BLaER1 (cell line): ENCODE data around the gene SPATA18.
"Not testable (repeated sequence)": the region's sequence is repeated elsewhere in the genome, so short reads cannot be mapped to it uniquely, and the experiment has no call there.

Experiments used
- H3K27ac ChIP-seq: shearing (Covaris generic); formaldehyde crosslinking; 2 replicates; pipeline ENCODE4 v1.8.1; 2022
- H3K27me3 ChIP-seq: shearing (Covaris generic); formaldehyde crosslinking; 2 replicates; pipeline ENCODE4 v1.8.1; 2022
- H3K36me3 ChIP-seq: shearing (Covaris generic); formaldehyde crosslinking; 2 replicates; pipeline ENCODE4 v1.8.1; 2022
- H3K4me1 ChIP-seq: shearing (Covaris generic); formaldehyde crosslinking; 2 replicates; pipeline ENCODE4 v1.8.1; 2022
- H3K4me2 ChIP-seq: shearing (Covaris generic); formaldehyde crosslinking; 2 replicates; pipeline ENCODE4 v1.8.1; 2022
- H3K4me3 ChIP-seq: shearing (Covaris generic); formaldehyde crosslinking; 2 replicates; pipeline ENCODE4 v1.8.1; 2022
- H3K9ac ChIP-seq: shearing (Covaris generic); formaldehyde crosslinking; 2 replicates; pipeline ENCODE4 v1.8.1; 2022
- H3K9me3 ChIP-seq: shearing (Covaris generic); formaldehyde crosslinking; 2 replicates; pipeline ENCODE4 v1.8.1; 2022
- H4K20me1 ChIP-seq: shearing (Covaris generic); formaldehyde crosslinking; 2 replicates; pipeline ENCODE4 v1.8.1; 2022
- Cebpa-rat ChIP-seq: shearing (Covaris generic); IDR thresholded peaks from 2 replicates; pipeline ENCODE4 v1.8.1; 2022

SPATA18 gene

GRCh38 chr4:52126966-52127365 lies 75.9 kb downstream of the SPATA18 start:
- no peaks in the 10 kb centered on the region for H3K36me3 ChIP-seq
- no peak overlapping the region for H3K4me2 ChIP-seq
- no peaks in the 10 kb centered on the region for H3K4me1 ChIP-seq
- no peak overlapping the region for H3K27ac ChIP-seq
- H3K9me3 ChIP-seq, result no peaks in the 10 kb centered on the region
- no peak overlapping the region for H3K9ac ChIP-seq
- H3K27me3 ChIP-seq, result no peaks in the 10 kb centered on the region
- no peak overlapping the region for H3K4me3 ChIP-seq
- no peak for TF ChIP-seq Cebpa-rat
- no peaks in the 10 kb centered on the region for H4K20me1 ChIP-seq

GRCh38 chr4:52135171-52135570 lies 84.1 kb downstream of the SPATA18 start:
- no peak overlapping the region for H3K27ac ChIP-seq
- no peak overlapping the region for H3K4me3 ChIP-seq
- H3K27me3 ChIP-seq, result no peaks in the 10 kb centered on the region
- H3K4me1 ChIP-seq, result no peaks in the 10 kb centered on the region
- TF ChIP-seq Cebpa-rat, result no peak
- no peaks in the 10 kb centered on the region for H4K20me1 ChIP-seq
- no peaks in the 10 kb centered on the region for H3K36me3 ChIP-seq
- no peak overlapping the region for H3K9ac ChIP-seq
- no peak overlapping the region for H3K4me2 ChIP-seq
- 0 out of 2 replicates have a peak, but pooled peaks cover 4% of the 10 kb centered on the region for H3K9me3 ChIP-seq

GRCh38 chr4:52137152-52137551 lies 86.0 kb downstream of the SPATA18 start:
- H3K9ac ChIP-seq, H3K9me3 ChIP-seq, H4K20me1 ChIP-seq, H3K4me1 ChIP-seq, H3K27ac ChIP-seq, H3K4me2 ChIP-seq, H3K4me3 ChIP-seq, H3K36me3 ChIP-seq, H3K27me3 ChIP-seq: not testable (repeated sequence)

- H4K20me1 ChIP-seq, result no peaks in the 10 kb centered on the region
- no peaks in the 10 kb centered on the region for H3K27me3 ChIP-seq
- H3K9ac ChIP-seq, result no peak overlapping the region
- H3K4me2 ChIP-seq, result no peak overlapping the region
- no peak overlapping the region for H3K27ac ChIP-seq
- no peak for TF ChIP-seq Cebpa-rat
- H3K4me3 ChIP-seq, result no peak overlapping the region
- H3K9me3 ChIP-seq, result no peaks in the 10 kb centered on the region
- H3K36me3 ChIP-seq, result no peaks in the 10 kb centered on the region
- no peaks in the 10 kb centered on the region for H3K4me1 ChIP-seq
Measured at GRCh38 chr4:52142816-52143215, 91.7 kb downstream of the SPATA18 start.

- H3K9ac ChIP-seq, result no peak overlapping the region
- no peak overlapping the region for H3K4me3 ChIP-seq
- H3K9me3 ChIP-seq, result no peaks in the 10 kb centered on the region
- no peaks in the 10 kb centered on the region for H3K27me3 ChIP-seq
- H3K4me1 ChIP-seq, result no peaks in the 10 kb centered on the region
- H3K36me3 ChIP-seq, result no peaks in the 10 kb centered on the region
- H4K20me1 ChIP-seq, result no peaks in the 10 kb centered on the region
- no peak overlapping the region for H3K27ac ChIP-seq
- no peak overlapping the region for H3K4me2 ChIP-seq
- 0 out of 2 replicates have a peak, but pooled peaks have one; percentile 17 for TF ChIP-seq Cebpa-rat
Measured at GRCh38 chr4:52143815-52144214, 92.7 kb downstream of the SPATA18 start.

- no peak overlapping the region for H3K4me3 ChIP-seq
- H3K9ac ChIP-seq, result no peak overlapping the region
- H3K27me3 ChIP-seq, result no peaks in the 10 kb centered on the region
- H3K9me3 ChIP-seq, result no peaks in the 10 kb centered on the region
- no peaks in the 10 kb centered on the region for H4K20me1 ChIP-seq
- H3K4me1 ChIP-seq, result no peaks in the 10 kb centered on the region
- H3K27ac ChIP-seq, result no peak overlapping the region
- no peak overlapping the region for H3K4me2 ChIP-seq
- TF ChIP-seq Cebpa-rat, result no peak
- H3K36me3 ChIP-seq, result no peaks in the 10 kb centered on the region
Measured at GRCh38 chr4:52144372-52144771, 93.3 kb downstream of the SPATA18 start.
